Loucy (cell line): ENCODE data around the gene PRAMEF20.

ENCODE experiments used
- EZH2phosphoT487 ChIP-seq: fragments of 200-600 bp; IDR thresholded peaks from 2 replicates; pipeline ENCODE4 v1.6.1; 2018; ENCODE audit warnings: antibody characterized with exemption, mild to moderate bottlenecking, moderate library complexity, borderline replicate concordance
- TF ChIP-seq, protein P1 (sequence below): fragments of 200-600 bp; sonication (generic); conservative IDR thresholded peaks from 2 replicates; pipeline ENCODE4 v1.5.1; 2014; ENCODE audit warnings: mild to moderate bottlenecking, antibody characterized with exemption, low read length

DNA sequence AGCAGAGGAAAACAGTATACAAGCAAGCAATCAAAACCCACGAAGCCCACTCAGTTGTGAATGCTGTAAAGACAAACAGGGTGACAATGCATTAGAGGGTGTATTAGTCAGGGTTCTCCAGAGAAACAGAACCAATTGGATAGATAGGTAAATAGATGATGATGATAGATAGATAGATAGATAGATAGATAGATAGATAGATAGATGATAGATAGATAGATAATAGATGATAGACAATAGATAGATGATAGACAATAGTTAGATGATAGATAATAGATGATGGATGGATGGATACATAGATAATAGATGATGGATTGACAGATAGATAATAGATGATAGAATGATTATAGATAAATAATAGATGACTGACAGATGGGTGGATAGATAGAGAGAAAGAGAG, 55.3 kb downstream of the PRAMEF20 start:
- TF ChIP-seq, protein P1, sequence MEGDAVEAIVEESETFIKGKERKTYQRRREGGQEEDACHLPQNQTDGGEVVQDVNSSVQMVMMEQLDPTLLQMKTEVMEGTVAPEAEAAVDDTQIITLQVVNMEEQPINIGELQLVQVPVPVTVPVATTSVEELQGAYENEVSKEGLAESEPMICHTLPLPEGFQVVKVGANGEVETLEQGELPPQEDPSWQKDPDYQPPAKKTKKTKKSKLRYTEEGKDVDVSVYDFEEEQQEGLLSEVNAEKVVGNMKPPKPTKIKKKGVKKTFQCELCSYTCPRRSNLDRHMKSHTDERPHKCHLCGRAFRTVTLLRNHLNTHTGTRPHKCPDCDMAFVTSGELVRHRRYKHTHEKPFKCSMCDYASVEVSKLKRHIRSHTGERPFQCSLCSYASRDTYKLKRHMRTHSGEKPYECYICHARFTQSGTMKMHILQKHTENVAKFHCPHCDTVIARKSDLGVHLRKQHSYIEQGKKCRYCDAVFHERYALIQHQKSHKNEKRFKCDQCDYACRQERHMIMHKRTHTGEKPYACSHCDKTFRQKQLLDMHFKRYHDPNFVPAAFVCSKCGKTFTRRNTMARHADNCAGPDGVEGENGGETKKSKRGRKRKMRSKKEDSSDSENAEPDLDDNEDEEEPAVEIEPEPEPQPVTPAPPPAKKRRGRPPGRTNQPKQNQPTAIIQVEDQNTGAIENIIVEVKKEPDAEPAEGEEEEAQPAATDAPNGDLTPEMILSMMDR = no peak
- TF ChIP-seq EZH2phosphoT487 = no peak
